Chondrocyte (in vitro differentiated cells): ENCODE results near the gene ZNF23. TPM values are rescaled to one million over a fixed set of nuclear protein-coding genes. Genes with fewer than 3 reads are reported as not detected.

ENCODE experiments used
- DNase-seq: peaks from one replicate; pipeline ENCODE4 v3.0.0; 2021; ENCODE audit warnings: mixed read lengths, low spot score
- H3K27ac Mint-ChIP-seq: one replicate; pipeline ENCODE4 v1.8.0; 2021; ENCODE audit warnings: mild to moderate bottlenecking, moderate library complexity, mixed read lengths; ENCODE audit not compliant: unreplicated experiment
- H3K27me3 Mint-ChIP-seq: 2 replicates; pipeline ENCODE4 v1.8.0; 2021; ENCODE audit warnings: low read depth, mixed read lengths
- H3K36me3 Mint-ChIP-seq: 2 replicates; pipeline ENCODE4 v1.8.0; 2021; ENCODE audit warnings: low read depth, mixed read lengths
- H3K4me1 Mint-ChIP-seq: 2 replicates; pipeline ENCODE4 v1.8.0; 2021; ENCODE audit warnings: low read depth, mild to moderate bottlenecking, mixed read lengths
- H3K4me3 Mint-ChIP-seq: one replicate; pipeline ENCODE4 v1.8.0; 2021; ENCODE audit warnings: mild to moderate bottlenecking, moderate library complexity, mixed read lengths; ENCODE audit not compliant: unreplicated experiment
- H3K9me3 Mint-ChIP-seq: 2 replicates; pipeline ENCODE4 v1.8.0; 2021; ENCODE audit warnings: low read depth, mixed read lengths
- CTCF ChIP-seq: fragments of 200-600 bp; sonication (generic); IDR thresholded peaks from 2 replicates; pipeline ENCODE4 v1.5.0; 2021; ENCODE audit warnings: antibody characterized with exemption, mild to moderate bottlenecking, moderate library complexity
- total RNA-seq: library from RNA; stranded (reverse); gene quantifications from 3 replicates; pipeline ENCODE4 v1.2.1, GENCODE V29; 2021

Gene ZNF23
- total RNA-seq, 1 donor from 2014 or later = 10.4 TPM

DNA sequence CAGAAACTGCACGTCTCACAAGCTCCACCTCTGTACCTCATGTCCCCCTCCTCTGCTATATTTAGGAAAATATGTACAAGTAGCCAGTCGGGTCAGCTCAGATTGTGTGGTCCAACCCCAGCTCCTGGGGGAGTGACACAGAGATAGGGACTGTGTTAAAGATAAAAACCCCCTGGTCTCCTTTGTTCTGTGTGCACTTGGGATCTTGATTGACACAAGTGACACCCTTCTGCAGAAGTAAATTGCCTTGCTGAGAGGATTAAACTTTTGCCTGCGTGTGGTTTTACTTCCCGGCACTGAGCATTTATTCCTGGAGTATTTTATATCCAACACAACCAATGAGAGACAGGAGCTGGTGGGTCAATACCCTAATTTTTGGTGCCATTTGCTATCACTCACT is 57.7 kb downstream of the ZNF23 start:
- Mint-ChIP-seq H3K9me3 (no peaks in the 10 kb centered on the region), H3K27ac (no peak overlapping the region), H3K4me1 (no peaks in the 10 kb centered on the region), H3K27me3 (peaks cover 32% of the 10 kb centered on the region), H3K4me3 (no peak overlapping the region), H3K36me3 (no peaks in the 10 kb centered on the region)
- no peak for TF ChIP-seq CTCF
- no peak for DNase-seq

- Mint-ChIP-seq H3K4me1 (no peaks in the 10 kb centered on the region), H3K4me3 (no peak overlapping the region), H3K27ac (no peak overlapping the region), H3K27me3 (peaks cover 33% of the 10 kb centered on the region), H3K36me3 (no peaks in the 10 kb centered on the region), H3K9me3 (no peaks in the 10 kb centered on the region)
- DNase-seq = no peak
- no peak for TF ChIP-seq CTCF
These were observed 59.4 kb downstream of the ZNF23 start for GRCh38 chr16:71402674-71403073.

GRCh38 chr16:71402007-71402406 is 60.0 kb downstream of the ZNF23 start:
- peak; percentile 8 for DNase-seq
- peaks cover 32% of the 10 kb centered on the region for H3K27me3 Mint-ChIP-seq
- TF ChIP-seq CTCF = no peak

DNA sequence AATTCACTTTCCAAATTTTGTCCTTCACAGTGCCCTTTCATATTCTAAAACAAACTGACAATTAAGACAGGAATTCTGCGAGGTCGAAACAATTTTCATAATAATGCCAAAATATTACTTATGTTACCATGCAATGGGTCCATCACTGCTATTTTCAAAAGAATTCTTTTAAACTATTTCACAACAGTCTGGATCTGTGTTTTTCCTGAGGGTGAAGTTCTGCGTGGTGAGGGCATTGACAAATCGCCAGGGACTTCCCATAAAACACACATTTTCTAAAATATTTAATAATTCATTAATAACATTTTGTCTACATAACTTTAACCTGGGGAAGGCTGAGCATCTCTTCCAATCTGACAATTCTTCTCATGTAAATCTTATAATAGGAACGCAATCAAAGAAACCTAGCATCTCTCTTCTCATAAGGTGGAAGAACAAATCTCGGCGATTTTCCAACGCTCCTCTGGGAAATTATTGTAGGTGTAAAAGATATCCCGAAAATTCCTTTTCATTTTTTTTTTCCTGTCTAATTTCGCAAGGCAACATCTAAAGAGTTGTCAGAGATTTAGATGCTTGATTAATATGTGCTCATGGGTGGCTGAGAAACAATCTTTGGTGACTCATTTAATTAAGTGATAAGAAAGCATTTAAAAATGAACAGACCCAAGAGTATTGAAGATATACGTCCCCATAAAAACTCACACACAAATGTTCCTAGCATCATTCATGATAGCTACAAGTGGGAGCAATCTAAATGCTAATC is 62.1 kb downstream of the ZNF23 start:
- Mint-ChIP-seq H3K27me3 (peaks cover 26% of the 10 kb centered on the region), H3K4me1 (no peaks in the 10 kb centered on the region), H3K4me3 (no peak overlapping the region), H3K9me3 (no peaks in the 10 kb centered on the region), H3K36me3 (no peaks in the 10 kb centered on the region), H3K27ac (no peak overlapping the region)
- no peak for DNase-seq
- TF ChIP-seq CTCF = no peak

More at GRCh38 chr16:71402007-71402406, 60.0 kb downstream of the ZNF23 start:
- Mint-ChIP-seq H3K27ac (no peak overlapping the region), H3K36me3 (no peaks in the 10 kb centered on the region), H3K4me1 (no peaks in the 10 kb centered on the region), H3K4me3 (no peak overlapping the region), H3K9me3 (no peaks in the 10 kb centered on the region)

Other genes with a start within 250 kb of the ZNF23 start
- not detected in 3 replicates for gene HYDIN, start 231.5 kb downstream of the ZNF23 start, total RNA-seq
- 15.4 to 17.6 TPM (median 17.2 TPM) in 3 replicates for gene CMTR2, start 172.8 kb downstream of the ZNF23 start, total RNA-seq
- gene CALB2, start 103.5 kb downstream of the ZNF23 start, total RNA-seq = 0.39 to 0.85 TPM in 2 of 3 replicates, not detected in the other
- not detected in 3 replicates for gene TLE7, start 20.2 kb downstream of the ZNF23 start, total RNA-seq
- 1.7 to 3.9 TPM (median 2.1 TPM) in 3 replicates for gene ZNF19, start 27.1 kb upstream of the ZNF23 start, total RNA-seq
- gene CHST4, start 64.2 kb upstream of the ZNF23 start, total RNA-seq = not detected in 3 replicates
- 0.26 to 0.35 TPM in 2 of 3 replicates, not detected in the other for gene TAT, start 114.8 kb upstream of the ZNF23 start, total RNA-seq
- gene MARVELD3, start 163.9 kb upstream of the ZNF23 start, total RNA-seq = 0.39 to 2.4 TPM (median 2.1 TPM) in 3 replicates